Occipital lobe (tissue), 2 donors: ENCODE results near the gene RAB6D. TPM values are rescaled to one million over a fixed set of nuclear protein-coding genes. Genes with fewer than 3 reads are reported as not detected.
"Not testable (repeated sequence)": the region's sequence is repeated elsewhere in the genome, so short reads cannot be mapped to it uniquely, and the experiment has no call there.

Experiments
- DNase-seq: peaks from one replicate; lab custom pipeline; 2025; lab: John Stamatoyannopoulos, UW
- total RNA-seq: library from RNA; depleted of rRNA; stranded (reverse); fragments of >200 nt; gene quantifications from one replicate; pipeline ENCODE4 v1.2.3, GENCODE V29; 2014

RAB6D gene
- total RNA-seq, 1 donor from 2014 or later: 0.62 TPM

GRCh38 chr2:131366643-131367042 is 2.7 kb upstream of the RAB6D start:
- DNase-seq: no peak

DNA sequence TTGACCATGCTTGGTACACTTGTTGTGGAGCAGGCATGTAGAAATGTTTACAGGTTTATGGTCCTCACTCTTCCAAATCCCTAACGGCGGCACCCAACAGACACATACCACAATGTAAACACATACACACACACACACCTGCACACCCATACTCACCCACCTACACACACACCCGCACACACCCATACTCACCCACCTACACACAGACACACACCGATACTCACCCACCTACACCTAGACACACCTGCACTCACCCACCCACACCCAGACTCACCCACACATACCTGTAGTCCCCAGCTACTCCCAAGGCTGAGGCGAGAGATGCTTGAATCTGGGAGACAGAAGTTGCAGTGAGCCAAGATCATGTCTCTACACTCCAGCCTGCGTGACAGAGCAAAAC is 1.5 kb upstream of the RAB6D start:
- no peak for DNase-seq

GRCh38 chr2:131363213-131363612 is 755 bp downstream of the RAB6D start:
- not testable (repeated sequence) for DNase-seq

GRCh38 chr2:131361773-131362172 is 2.2 kb downstream of the RAB6D start:
- DNase-seq: not testable (repeated sequence)

GRCh38 chr2:131353167-131353697 is 10.7 kb downstream of the RAB6D start:
- not testable (repeated sequence) for DNase-seq

DNA sequence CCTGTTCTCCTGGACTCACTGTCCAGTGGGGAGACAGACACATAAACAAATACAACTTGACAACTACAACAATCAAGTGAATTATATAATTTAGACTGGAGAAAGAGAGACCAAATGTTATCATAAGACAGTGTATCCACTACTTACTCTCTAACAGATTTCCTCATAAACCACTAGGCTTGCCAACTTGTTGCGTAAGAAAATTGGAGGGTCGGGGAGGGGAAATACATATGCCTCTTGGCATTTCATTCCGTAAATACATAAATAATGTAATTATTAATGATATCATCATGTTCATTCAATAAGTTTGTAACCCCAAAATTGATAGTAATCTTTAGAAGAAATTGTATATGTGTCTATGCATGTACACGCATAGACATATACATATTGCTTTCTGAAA is 14.9 kb downstream of the RAB6D start:
- DNase-seq: no peak

DNA sequence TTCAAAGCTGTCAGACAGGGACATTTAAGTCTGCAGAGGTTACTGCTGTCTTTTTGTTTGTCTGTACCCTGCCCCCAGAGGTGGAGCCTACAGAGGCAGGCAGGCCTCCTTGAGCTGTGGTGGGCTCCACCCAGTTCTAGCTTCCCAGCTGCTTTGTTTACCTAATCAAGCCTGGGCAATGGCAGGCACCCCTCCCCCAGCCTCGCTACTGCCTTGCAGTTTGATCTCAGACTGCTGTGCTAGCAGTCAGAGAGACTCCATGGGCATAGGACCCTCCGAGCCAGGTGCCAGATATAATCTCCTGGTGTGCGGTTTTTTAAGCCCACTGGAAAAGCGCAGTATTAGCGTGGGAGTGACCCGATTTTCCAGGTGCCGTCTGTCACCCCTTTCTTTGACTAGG is 16.9 kb downstream of the RAB6D start:
- DNase-seq: not testable (repeated sequence)

DNA sequence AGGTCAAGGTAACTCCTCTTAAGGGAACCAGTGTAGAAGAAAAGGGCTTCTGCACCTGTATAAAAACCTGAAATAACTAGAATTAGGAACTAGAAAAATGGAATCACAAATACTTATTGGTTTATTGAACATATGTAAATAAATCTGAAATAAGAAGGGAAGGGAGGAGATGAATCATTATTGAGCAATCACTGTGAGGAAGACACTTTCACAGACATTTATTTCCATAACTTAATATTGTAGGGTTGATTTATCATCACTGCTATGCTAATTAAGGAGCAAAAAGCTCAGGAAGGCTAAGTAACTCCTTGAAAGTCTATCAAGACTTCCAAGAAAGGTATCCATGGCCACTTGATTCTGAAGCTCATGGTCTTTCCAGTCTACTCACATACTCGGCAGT is 24.7 kb downstream of the RAB6D start:
- not testable (repeated sequence) for DNase-seq

GRCh38 chr2:131335319-131335718 is 28.6 kb downstream of the RAB6D start:
- peak; percentile 2 for DNase-seq

DNA sequence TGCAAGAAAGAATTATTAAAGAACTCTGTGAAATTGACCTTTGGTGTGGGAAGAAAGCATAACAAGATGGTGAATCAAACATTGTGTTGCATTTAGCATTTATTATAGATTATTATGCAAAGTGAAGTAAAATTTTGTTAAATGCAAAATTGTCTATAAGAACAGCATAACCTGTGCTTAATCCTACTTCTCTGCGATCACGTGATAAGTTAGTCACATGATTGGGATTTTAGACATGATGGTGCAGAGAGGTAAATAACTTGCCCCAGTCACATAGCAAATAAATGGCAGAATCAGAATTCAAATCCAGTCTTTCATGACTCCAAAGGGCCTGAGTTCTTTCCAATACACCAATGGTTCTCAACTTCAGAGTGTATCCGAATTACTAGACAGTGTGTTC is 31.3 kb downstream of the RAB6D start:
- DNase-seq: not testable (repeated sequence)

DNA sequence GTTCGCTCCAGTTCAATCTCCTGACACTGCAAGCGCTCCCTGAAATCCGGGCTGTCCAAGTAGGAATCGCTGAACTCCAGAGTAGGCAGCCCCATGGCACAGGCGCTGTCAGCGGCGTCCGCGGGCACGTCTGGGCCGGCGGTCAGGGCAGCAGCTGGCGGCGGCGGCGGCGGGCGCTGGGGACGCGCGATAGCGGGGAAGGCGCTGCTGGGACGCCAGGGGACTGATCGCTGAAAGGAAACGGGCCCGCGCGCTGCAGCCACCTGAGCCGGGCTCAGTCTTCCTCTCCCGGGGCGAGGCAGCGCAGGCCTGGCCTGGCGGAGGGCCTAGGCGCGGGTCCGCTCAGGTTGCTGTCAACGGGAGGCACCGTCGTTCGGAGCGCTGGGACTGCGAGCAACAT is 33.0 kb downstream of the RAB6D start:
- DNase-seq: not testable (repeated sequence)

DNA sequence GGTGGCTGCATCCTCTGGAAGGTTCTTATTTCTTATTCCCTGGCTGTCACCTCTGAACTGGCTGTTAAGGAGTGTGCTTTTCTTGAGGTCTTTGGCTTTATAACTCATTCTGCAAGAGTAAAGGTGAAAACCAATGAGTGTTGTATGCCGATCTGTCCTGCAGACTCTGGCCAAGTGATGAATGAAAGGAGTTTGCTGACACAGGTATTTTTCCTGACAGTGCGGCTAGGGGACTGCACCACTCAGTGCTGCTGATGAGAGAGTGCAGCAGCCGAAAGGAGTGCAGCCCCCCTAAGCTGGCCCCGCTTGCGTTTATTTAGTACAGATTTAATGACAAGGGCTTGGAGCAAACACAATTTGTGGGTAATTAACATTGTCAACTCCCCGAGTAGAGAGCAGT is 41.8 kb downstream of the RAB6D start:
- no peak for DNase-seq

DNA sequence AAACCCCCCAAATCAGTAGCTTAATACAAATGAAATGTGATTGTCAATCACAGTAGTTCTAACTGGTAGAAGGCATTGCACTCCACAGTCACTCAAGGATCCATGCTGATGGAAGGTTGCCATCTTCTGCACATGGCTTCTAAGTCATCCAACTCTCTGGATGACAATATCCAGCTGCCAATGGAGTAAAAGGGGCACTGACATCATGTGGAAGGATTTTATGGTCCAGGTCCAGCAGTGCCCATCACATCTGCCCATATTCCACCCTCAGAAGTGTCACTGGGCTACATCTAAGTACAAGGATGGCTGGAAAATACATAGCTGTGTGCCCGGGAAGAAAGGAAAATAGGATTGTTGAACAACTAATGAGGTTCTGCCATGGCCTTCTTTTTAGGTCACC is 42.6 kb downstream of the RAB6D start:
- DNase-seq: not testable (repeated sequence)

GRCh38 chr2:131311001-131311400 is 53.0 kb downstream of the RAB6D start:
- not testable (repeated sequence) for DNase-seq

Other genes starting within 250 kb of the RAB6D start
- under 0.01 TPM for gene POTEE, start 154.6 kb downstream of the RAB6D start, total RNA-seq
- not detected for gene TUBA3D, start 112.0 kb upstream of the RAB6D start, total RNA-seq
- gene MZT2A, start 128.2 kb upstream of the RAB6D start, total RNA-seq: 45.9 TPM
- 4.1 TPM for gene CCDC74A, start 163.7 kb upstream of the RAB6D start, total RNA-seq